HepG2 (cell line): Measurements from ENCODE around the gene OGFOD3. TPM values are rescaled to one million over a fixed set of nuclear protein-coding genes. Genes with fewer than 3 reads are reported as not detected.

Experiments
- FOXA1 ChIP-seq, 2 experiments: fragments of 450-650 bp in 1 of 2; sonication (generic) in 1 of 2; formaldehyde crosslinking in 1 of 2; IDR thresholded peaks; 2 replicates each; pipeline versions ENCODE4 v1.4.0 to v1.6.1; 2016 to 2020; ENCODE audit warnings: missing genetic modification reagents in 1 of 2
- GPN1 ChIP-seq: sonication (generic); formaldehyde crosslinking; IDR thresholded peaks from 2 replicates; pipeline ENCODE4 v1.5.1; 2020; ENCODE audit warnings: missing genetic modification reagents, borderline replicate concordance
- GTF2F1 ChIP-seq: fragments of 150-350 bp; IDR thresholded peaks from 2 replicates; pipeline ENCODE4 v1.6.1; 2014; ENCODE audit warnings: low read length
- HOXA9 ChIP-seq: sonication (generic); formaldehyde crosslinking; IDR thresholded peaks from 2 replicates; pipeline ENCODE4 v1.8.1; 2022; ENCODE audit warnings: missing genetic modification reagents, mild to moderate bottlenecking, moderate library complexity, borderline replicate concordance
- MAX ChIP-seq: IDR thresholded peaks from 2 replicates; pipeline ENCODE4 v1.6.1; 2012; ENCODE audit warnings: inconsistent platforms
- MEF2D ChIP-seq: sonication (generic); formaldehyde crosslinking; IDR thresholded peaks from 2 replicates; pipeline ENCODE4 v1.5.1; 2020; ENCODE audit warnings: mild to moderate bottlenecking, missing genetic modification reagents
- POGZ ChIP-seq: sonication (generic); formaldehyde crosslinking; IDR thresholded peaks from 2 replicates; pipeline ENCODE4 v1.4.0; 2020; ENCODE audit warnings: mild to moderate bottlenecking, missing genetic modification reagents
- PTBP1 ChIP-seq: fragments of 200-400 bp; formaldehyde crosslinking; IDR thresholded peaks from 2 replicates; pipeline ENCODE4 v1.6.1; 2018; ENCODE audit warnings: low read length, low read depth; ENCODE audit not compliant: poor library complexity, severe bottlenecking
- RBAK ChIP-seq: sonication (generic); formaldehyde crosslinking; IDR thresholded peaks from 2 replicates; pipeline ENCODE4 v1.5.1; 2020; ENCODE audit warnings: mild to moderate bottlenecking, missing genetic modification reagents
- RFXAP ChIP-seq: sonication (generic); formaldehyde crosslinking; IDR thresholded peaks from 2 replicates; pipeline ENCODE4 v1.4.0; 2020; ENCODE audit warnings: missing genetic modification reagents, borderline replicate concordance
- SALL1 ChIP-seq: sonication (generic); formaldehyde crosslinking; IDR thresholded peaks from 2 replicates; pipeline ENCODE4 v1.8.0; 2022; ENCODE audit warnings: mild to moderate bottlenecking, missing genetic modification reagents
- SMYD3 ChIP-seq: sonication (generic); formaldehyde crosslinking; IDR thresholded peaks from 2 replicates; pipeline ENCODE4 v1.8.1; 2023; ENCODE audit warnings: mild to moderate bottlenecking, missing genetic modification reagents
- TBX2 ChIP-seq: sonication (generic); formaldehyde crosslinking; IDR thresholded peaks from 2 replicates; pipeline ENCODE4 v1.5.0; 2020; ENCODE audit warnings: missing genetic modification reagents, mild to moderate bottlenecking, borderline replicate concordance
- ZBTB21 ChIP-seq: sonication (generic); formaldehyde crosslinking; IDR thresholded peaks from 2 replicates; pipeline ENCODE4 v1.4.0; 2020; ENCODE audit warnings: missing genetic modification reagents
- ZIK1 ChIP-seq: sonication (generic); formaldehyde crosslinking; IDR thresholded peaks from 2 replicates; pipeline ENCODE4 v1.5.0; 2020; ENCODE audit warnings: mild to moderate bottlenecking, low read depth, missing genetic modification reagents, borderline replicate concordance
- ZNF275 ChIP-seq: sonication (generic); formaldehyde crosslinking; IDR thresholded peaks from 2 replicates; pipeline ENCODE4 v1.8.0; 2022; ENCODE audit warnings: missing genetic modification reagents, mild to moderate bottlenecking, inconsistent platforms, borderline replicate concordance
- ZNF34 ChIP-seq: sonication (generic); formaldehyde crosslinking; IDR thresholded peaks from 2 replicates; pipeline ENCODE4 v1.4.0; 2020; ENCODE audit warnings: mild to moderate bottlenecking, missing genetic modification reagents, borderline replicate concordance
- ZNF570 ChIP-seq: sonication (generic); formaldehyde crosslinking; IDR thresholded peaks from 2 replicates; pipeline ENCODE4 v1.4.0; 2020; ENCODE audit warnings: mild to moderate bottlenecking, missing genetic modification reagents, borderline replicate concordance
- ZNF7 ChIP-seq: IDR thresholded peaks from 2 replicates; pipeline ENCODE4 v1.6.1; 2016; ENCODE audit warnings: missing biosample characterization, missing genetic modification reagents
- ZNF766 ChIP-seq: sonication (generic); formaldehyde crosslinking; IDR thresholded peaks from 2 replicates; pipeline ENCODE4 v1.5.0; 2020; ENCODE audit warnings: missing genetic modification reagents, borderline replicate concordance
- ZNF772 ChIP-seq: sonication (generic); formaldehyde crosslinking; IDR thresholded peaks from 2 replicates; pipeline ENCODE4 v1.5.0; 2020; ENCODE audit warnings: mild to moderate bottlenecking, missing genetic modification reagents
- ZSCAN29 ChIP-seq: sonication (generic); formaldehyde crosslinking; conservative IDR thresholded peaks from 2 replicates; pipeline ENCODE4 v1.4.0; 2020; ENCODE audit warnings: mild to moderate bottlenecking, missing genetic modification reagents
- polyA plus RNA-seq, 8 experiments: library from polyadenylated mRNA; depleted of rRNA in 3 of 8; stranded (reverse) in 7 of 8; unstranded in 1 of 8; fragments of >200 nt; fragmentation: Illumina TruSeq in 4 of 8; extraction: Trizol in 4 of 8; gene quantifications; 2 replicates each; pipeline versions ENCODE4 v1.2.1 to v1.2.3, GENCODE V29; 2011 to 2016; ENCODE audit warnings: low read depth in 4 of 8, missing spikeins in 1 of 8, mixed read lengths in 1 of 8; ENCODE audit not compliant: insufficient read depth in 1 of 8
- total RNA-seq, 5 experiments: library from RNA; depleted of rRNA; stranded (reverse); fragments of >200 nt; fragmentation: Illumina TruSeq; extraction: Trizol; gene quantifications; 2 replicates each; pipeline ENCODE4 v1.2.3, GENCODE V29; 2016; ENCODE audit warnings: low read depth in 1 of 5
- TF ChIP-seq, protein P1 (sequence below): sonication (generic); formaldehyde crosslinking; IDR thresholded peaks from 2 replicates; pipeline ENCODE4 v1.4.0; 2020; ENCODE audit warnings: missing genetic modification reagents
- TF ChIP-seq, protein P2 (sequence below): sonication (generic); formaldehyde crosslinking; IDR thresholded peaks from 2 replicates; pipeline ENCODE4 v1.8.1; 2023; ENCODE audit warnings: mild to moderate bottlenecking, missing genetic modification reagents, borderline replicate concordance
- TF ChIP-seq, protein P3 (sequence below): sonication (generic); formaldehyde crosslinking; IDR thresholded peaks from 2 replicates; pipeline ENCODE4 v1.8.1; 2022; ENCODE audit warnings: mild to moderate bottlenecking, missing genetic modification reagents
- TF ChIP-seq, protein P4 (sequence below): sonication (generic); formaldehyde crosslinking; IDR thresholded peaks from 2 replicates; pipeline ENCODE4 v1.5.0; 2020; ENCODE audit warnings: mild to moderate bottlenecking, missing genetic modification reagents, moderate library complexity
- TF ChIP-seq, protein P5 (sequence below): sonication (generic); formaldehyde crosslinking; IDR thresholded peaks from 2 replicates; pipeline ENCODE4 v1.4.0; 2020; ENCODE audit warnings: mild to moderate bottlenecking, missing genetic modification reagents

Gene OGFOD3
- total and polyA plus RNA-seq, 2 of the 13 experiments (the other 11 are each of a cell fraction or from before 2014, with no cell fraction given) = 40.0 to 42.1 TPM

GRCh38 chr17:82457929-82458178, 39.5 kb upstream of the OGFOD3 start (continued):
- TF ChIP-seq GPN1 (CRISPR knock-in tag) (no peak), SMYD3 (CRISPR knock-in tag) (0 out of 2 replicates have a peak, but pooled peaks have one; percentile 0), ZSCAN29 (peak; percentile 18; the same call in 1 of the 2 replicates), ZNF34 (CRISPR knock-in tag) (no peak), HOXA9 (CRISPR knock-in tag) (no peak), MEF2D (CRISPR knock-in tag) (0 out of 2 replicates have a peak, but pooled peaks have one; percentile 28), ZNF772 (CRISPR knock-in tag) (no peak), RFXAP (CRISPR knock-in tag) (no peak), FOXA1 (IDR thresholded peaks at IDR 0.05) (no peak), FOXA1 (CRISPR knock-in tag; IDR thresholded peaks at IDR 0.05) (peak; percentile 20; the same call in 1 of the 2 replicates), ZNF275 (CRISPR knock-in tag) (no peak), ZIK1 (CRISPR knock-in tag) (no peak), POGZ (no peak), MAX (peak; percentile 88), ZBTB21 (no peak), TBX2 (CRISPR knock-in tag) (no peak), PTBP1 (no peak), ZNF766 (no peak), SALL1 (CRISPR knock-in tag) (no peak), ZNF7 (no peak), ZNF570 (no peak; the same call in 1 of the 2 replicates), GTF2F1 (no peak), RBAK (0 out of 2 replicates have a peak, but pooled peaks have one; percentile 30)
- TF ChIP-seq, protein P1, sequence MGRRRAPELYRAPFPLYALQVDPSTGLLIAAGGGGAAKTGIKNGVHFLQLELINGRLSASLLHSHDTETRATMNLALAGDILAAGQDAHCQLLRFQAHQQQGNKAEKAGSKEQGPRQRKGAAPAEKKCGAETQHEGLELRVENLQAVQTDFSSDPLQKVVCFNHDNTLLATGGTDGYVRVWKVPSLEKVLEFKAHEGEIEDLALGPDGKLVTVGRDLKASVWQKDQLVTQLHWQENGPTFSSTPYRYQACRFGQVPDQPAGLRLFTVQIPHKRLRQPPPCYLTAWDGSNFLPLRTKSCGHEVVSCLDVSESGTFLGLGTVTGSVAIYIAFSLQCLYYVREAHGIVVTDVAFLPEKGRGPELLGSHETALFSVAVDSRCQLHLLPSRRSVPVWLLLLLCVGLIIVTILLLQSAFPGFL = no peak
- TF ChIP-seq, protein P2, sequence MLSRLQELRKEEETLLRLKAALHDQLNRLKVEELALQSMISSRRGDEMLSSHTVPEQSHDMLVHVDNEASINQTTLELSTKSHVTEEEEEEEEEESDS = no peak; the same call in 1 of the 2 replicates
- TF ChIP-seq, protein P3, sequence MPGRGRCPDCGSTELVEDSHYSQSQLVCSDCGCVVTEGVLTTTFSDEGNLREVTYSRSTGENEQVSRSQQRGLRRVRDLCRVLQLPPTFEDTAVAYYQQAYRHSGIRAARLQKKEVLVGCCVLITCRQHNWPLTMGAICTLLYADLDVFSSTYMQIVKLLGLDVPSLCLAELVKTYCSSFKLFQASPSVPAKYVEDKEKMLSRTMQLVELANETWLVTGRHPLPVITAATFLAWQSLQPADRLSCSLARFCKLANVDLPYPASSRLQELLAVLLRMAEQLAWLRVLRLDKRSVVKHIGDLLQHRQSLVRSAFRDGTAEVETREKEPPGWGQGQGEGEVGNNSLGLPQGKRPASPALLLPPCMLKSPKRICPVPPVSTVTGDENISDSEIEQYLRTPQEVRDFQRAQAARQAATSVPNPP (CRISPR knock-in tag) = no peak
- TF ChIP-seq, protein P4, sequence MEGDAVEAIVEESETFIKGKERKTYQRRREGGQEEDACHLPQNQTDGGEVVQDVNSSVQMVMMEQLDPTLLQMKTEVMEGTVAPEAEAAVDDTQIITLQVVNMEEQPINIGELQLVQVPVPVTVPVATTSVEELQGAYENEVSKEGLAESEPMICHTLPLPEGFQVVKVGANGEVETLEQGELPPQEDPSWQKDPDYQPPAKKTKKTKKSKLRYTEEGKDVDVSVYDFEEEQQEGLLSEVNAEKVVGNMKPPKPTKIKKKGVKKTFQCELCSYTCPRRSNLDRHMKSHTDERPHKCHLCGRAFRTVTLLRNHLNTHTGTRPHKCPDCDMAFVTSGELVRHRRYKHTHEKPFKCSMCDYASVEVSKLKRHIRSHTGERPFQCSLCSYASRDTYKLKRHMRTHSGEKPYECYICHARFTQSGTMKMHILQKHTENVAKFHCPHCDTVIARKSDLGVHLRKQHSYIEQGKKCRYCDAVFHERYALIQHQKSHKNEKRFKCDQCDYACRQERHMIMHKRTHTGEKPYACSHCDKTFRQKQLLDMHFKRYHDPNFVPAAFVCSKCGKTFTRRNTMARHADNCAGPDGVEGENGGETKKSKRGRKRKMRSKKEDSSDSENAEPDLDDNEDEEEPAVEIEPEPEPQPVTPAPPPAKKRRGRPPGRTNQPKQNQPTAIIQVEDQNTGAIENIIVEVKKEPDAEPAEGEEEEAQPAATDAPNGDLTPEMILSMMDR = no peak
- TF ChIP-seq, protein P5, sequence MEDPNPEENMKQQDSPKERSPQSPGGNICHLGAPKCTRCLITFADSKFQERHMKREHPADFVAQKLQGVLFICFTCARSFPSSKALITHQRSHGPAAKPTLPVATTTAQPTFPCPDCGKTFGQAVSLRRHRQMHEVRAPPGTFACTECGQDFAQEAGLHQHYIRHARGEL (CRISPR knock-in tag) = no peak
